HG03342 (cell line): Measurements from ENCODE around the gene RPUSD1.
"Not testable (repeated sequence)": the region's sequence is repeated elsewhere in the genome, so short reads cannot be mapped to it uniquely, and the experiment has no call there.

ENCODE experiments used
- ATAC-seq: cut with Tn5 transposase; IDR thresholded peaks from one replicate; pipeline ENCODE4 v1.9.1; 2021; ENCODE audit warnings: mild to moderate bottlenecking, moderate library complexity; ENCODE audit not compliant: unreplicated experiment

Gene RPUSD1

DNA sequence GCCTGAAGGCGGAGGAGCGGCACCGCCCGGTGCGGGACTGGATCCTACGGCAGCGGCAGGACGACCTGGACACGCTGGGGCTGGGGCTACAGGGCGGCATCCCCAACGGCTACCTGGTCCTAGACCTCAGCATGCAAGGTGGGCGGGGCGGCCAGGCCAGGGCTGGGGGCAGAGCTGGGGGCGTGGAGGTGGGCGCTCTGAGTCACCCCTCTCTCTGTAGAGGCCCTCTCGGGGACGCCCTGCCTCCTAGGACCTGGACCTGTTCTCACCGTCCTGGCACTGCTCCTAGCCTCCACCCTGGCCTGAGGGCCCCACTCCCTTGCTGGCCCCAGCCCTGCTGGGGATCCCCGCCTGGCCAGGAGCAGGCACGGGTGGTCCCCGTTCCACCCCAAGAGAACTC is 19.8 kb downstream of the RPUSD1 start:
- ATAC-seq = no peak

DNA sequence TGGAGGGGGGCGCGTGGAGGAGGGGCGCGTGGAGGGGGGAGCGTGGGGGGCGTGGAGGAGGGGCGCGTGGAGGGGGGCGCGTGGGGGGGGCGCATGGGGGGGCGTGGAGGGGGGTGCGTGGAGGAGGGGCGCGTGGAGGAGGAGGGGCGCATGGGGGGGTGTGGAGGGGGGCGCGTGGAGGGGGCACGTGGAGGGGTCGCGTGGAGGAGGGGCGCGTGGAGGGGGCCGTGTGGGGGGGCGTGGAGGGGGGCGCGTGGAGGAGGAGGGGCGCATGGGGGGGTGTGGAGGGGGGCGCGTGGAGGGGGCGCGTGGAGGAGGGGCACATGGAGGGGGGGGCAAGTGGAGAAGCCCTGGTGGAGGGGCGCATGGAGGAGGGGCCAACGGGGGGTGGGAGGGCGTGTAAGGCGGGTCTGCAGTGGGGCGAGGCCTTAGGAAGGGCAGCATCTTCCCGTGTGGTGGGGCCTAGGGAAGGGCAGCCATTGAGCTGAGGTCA is 20.4 kb downstream of the RPUSD1 start:
- ATAC-seq = no peak

DNA sequence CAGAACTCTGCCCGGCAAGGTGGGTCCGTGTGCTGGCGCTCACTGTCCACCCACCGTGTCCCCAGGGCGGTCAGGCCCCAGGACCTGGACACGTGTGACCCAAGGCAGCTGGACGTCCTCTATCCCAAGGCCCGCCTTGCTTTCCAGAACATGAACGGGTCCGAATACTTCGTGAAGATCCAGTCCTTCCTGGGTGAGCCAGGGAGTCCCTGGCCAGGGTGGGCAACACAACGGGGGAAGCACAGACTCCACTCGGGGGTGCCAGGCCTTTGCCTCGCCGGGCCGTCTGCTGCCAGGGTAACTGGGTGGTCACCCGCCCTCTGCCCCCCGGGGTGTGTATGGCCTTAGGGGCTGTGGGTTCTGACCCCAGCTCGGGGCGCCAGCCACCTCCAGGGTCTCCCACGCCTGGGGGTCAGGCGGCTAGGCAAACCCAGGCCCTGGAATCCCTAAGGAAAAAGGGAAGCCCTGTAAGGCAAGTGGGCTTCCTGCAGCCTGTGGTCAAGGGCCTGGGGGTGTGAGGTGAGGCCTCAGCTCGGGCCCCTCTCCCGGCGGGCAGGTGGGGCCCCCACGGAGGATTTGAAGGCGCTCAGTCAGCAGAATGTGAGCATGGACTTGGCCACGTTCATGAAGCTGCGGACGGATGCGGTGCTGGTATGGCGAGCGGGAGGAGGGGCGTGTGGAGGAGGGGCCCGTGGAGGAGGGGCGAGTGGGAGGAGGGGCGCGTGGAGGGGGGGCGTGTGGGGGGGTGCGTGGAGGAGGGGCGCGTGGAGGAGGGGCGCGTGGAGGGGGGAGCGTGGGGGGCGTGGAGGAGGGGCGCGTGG is 21.2 kb downstream of the RPUSD1 start:
- no peak for ATAC-seq

DNA sequence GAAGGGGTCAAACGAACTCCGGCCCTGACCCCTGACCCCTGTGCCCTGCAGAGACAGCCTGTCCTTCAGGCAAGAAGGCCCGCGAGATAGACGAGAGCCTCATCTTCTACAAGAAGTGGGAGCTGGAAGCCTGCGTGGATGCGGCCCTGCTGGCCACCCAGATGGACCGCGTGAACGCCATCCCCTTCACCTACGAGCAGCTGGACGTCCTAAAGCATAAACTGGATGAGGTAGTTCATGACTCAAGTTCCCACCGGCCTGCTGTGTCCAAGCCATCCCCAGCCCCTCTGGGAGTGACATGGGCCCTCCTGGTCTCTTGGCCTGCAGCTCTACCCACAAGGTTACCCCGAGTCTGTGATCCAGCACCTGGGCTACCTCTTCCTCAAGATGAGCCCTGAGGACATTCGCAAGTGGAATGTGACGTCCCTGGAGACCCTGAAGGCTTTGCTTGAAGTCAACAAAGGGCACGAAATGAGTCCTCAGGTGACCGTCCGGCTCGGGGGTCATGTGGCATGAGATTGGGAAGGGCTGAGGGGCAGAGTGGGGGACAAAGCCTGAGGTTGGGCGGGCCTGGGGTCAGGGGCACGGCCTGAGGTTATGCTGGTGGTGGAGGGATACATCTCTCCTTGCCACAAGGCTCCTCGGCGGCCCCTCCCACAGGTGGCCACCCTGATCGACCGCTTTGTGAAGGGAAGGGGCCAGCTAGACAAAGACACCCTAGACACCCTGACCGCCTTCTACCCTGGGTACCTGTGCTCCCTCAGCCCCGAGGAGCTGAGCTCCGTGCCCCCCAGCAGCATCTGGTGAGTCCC is 22.0 kb downstream of the RPUSD1 start:
- ATAC-seq = no peak

DNA sequence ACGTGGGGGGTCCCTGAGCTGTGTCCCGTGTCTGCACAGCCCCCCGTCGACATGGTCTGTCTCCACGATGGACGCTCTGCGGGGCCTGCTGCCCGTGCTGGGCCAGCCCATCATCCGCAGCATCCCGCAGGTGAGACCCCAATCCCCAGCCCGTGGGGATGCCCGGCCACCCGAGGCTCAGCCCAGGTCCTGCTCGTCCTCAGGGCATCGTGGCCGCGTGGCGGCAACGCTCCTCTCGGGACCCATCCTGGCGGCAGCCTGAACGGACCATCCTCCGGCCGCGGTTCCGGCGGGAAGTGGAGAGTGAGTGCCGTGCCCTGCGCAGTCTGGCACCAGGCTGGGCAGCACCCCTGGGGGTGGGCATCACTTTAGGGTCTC is 22.7 kb downstream of the RPUSD1 start:
- no peak for ATAC-seq

DNA sequence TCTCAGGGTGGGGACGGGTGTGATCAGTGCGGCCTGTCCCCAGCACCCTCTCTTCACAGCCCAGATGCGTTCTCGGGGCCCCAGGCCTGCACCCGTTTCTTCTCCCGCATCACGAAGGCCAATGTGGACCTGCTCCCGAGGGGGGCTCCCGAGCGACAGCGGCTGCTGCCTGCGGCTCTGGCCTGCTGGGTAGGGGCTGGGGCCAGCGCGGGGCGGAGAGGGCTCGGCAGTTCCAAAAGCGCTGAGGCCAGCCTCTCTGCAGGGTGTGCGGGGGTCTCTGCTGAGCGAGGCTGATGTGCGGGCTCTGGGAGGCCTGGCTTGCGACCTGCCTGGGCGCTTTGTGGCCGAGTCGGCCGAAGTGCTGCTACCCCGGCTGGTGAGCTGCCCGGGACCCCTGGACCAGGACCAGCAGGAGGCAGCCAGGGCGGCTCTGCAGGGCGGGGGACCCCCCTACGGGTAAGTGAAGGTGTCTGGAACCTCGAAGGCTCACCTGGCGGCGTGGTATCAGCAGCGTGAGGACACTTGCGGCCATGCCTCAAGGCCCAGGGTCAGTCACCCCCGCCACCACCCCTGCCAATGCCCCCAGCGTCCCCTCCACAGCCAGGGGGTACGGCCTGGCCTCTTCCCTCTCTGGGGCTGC is 23.2 kb downstream of the RPUSD1 start:
- ATAC-seq = no peak

DNA sequence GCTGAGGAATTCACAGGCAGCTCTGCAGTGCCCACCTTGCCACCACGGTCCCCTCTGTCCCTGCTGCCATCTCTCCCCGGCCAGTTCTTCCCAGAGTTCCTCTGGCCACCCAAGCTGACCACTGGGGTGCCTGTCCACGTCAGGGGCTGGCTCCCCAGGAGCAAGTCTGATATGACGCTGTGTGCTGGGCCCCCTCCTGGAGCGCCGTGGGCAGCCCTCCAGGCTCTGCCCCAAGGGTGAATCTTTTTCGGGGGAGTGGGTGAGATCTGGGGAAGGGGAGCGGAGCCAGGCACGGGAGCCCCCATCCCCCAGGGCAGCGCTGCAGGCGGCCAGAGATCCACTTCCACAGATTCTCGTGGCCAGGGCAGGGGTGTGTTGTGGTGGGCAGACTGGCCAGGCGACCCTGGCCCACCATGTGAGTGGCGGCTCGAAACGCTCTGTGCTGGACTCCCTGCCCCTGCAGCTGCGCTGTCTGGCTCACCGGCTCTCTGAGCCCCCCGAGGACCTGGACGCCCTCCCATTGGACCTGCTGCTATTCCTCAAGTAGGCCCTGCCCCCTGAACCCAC is 23.9 kb downstream of the RPUSD1 start:
- no peak for ATAC-seq

DNA sequence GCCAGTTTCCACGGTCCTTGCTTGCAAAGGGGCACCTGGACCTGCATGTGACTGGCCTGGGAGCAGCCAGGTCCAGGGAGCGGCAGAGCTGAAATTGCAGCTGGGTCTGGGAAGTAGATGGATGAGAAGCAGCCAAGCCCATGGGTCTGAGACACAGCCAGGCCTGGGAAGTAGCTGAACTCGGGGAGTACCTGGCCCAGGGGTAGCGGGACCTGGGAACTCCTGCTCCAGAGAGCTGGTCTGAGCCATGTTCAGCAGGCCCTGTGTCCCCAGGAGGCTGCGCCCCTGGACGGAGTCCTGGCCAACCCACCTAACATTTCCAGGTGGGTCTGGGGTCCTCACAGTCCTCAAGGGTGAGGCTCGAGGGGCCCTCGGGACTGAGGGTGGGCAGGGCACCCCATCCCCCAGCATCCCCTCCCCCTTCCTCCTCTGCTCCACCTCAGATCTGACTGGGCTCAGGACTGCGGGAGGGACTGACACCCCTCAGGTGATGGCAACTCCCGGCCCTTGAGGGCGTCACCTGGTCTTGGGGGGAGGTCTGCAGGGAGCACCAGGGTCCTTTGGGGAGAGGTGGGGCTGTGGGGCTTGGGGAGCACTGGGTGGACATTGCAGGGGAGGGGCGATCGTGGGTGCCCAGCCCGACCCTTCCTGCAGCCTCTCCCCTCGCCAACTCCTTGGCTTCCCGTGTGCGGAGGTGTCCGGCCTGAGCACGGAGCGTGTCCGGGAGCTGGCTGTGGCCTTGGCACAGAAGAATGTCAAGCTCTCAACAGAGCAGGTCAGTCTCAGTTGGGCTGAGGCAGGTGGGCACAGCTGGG is 24.6 kb downstream of the RPUSD1 start:
- no peak for ATAC-seq

DNA sequence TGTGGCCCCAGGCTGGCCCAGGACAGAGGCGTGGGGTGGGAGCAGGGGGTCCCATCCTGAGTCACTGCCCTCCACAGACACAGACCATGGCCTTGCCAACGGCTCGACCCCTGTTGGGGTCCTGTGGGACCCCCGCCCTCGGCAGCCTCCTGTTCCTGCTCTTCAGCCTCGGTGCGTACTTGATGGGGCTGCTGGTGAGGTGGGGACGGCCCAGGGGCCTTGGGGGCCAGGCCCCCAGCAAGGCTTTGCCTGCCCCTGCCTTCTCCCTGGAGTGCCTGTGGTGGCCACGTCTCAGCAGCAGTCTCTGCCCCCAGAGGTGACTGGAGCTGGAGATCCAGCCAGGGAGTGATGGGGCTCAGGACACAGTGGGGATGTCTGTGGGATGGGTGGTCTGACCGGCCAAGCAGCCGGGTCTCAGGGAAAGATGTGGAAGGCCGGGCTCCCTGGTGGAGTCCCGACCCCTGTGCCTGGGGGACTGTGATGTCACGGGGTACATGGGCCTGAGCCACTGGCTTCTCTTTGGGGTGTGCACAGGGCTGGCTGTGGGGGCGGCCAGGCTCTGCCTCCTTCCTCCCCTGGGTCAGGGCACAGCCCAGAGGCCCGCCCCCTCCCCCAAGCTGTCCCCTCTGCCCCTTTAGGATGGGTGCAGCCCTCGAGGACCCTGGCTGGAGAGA is 25.4 kb downstream of the RPUSD1 start:
- ATAC-seq = no peak

DNA sequence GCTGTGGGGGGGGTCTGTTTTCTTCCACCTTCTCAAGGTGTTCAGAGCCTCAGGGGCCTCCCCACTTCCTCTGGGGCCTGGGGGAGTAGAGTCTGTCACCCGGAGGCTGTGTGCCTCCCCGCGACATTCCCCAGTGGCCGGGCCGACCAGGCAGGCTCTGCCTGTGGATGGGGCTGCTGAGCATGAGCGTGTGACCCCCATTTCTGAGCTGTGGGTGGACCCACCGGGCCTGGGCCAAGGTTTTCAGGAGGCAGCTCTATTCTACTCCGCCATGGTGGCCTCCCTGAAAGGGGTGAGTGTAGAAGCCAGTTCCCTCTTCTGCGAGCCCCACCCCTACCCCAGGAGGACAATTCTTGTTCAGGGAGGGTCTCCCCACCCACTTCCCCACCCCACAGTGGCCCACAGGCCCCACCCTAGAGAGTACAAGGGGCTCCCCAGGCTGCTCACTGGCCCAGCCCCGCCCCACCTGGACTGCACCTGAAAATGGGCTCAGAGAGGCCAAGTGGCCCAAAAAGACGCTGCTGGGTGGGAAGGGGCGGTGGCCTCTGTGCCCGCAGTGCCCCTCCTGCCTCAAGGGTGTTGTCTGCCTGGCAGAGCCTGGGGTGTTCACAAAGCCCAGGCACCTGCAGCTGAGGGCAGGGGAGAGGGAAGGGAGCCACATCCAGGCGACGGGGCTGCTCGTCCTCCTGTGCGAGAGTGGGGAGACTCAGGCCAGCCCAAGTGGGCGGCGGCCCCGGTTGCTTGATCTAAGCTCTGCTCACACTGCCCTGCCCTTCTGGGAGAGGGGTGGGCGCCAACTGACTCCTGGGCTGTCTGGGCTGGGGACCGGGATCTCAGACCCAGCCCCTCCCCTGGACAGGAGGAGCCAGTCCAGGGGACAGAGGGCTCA is 26.3 kb downstream of the RPUSD1 start:
- ATAC-seq = no peak

DNA sequence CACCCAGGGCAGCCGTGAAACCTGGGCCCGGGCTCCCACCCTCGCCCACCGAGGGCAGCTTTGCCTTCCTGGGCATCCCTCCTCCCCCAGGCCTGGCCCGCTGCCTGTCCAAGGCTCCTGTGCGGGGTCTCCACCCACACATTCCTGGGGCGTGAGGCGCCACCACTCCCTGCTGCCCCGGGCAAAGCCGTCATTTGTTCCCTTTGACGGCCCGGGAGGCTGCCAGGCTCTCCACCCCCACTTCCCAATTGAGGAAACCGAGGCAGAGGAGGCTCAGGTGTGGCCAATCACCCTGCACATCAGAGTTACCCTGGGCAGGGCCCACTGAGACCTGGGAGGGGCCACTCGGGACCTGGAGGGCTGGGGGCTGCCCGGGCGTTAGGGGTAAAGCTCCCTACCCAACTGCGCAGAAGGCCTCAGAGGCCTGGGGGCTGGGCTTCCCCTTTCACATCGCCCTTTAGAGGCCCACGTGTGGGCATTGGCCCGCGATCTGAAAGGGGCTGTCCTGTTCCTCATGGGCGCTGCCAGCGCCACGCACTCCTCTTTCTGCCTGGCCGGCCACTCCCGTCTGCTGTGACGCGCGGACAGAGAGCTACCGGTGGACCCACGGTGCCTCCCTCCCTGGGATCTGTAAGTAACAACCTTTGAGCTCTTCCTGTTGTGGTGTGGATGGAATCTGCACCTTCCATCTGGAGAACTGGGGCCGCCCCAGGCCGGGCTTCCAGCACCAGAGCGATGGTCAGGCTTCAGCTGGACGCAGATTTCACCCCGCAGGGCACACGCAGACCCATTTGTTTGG is 27.4 kb downstream of the RPUSD1 start, which contains the start of gene MSLN:
MSLN (plus strand) TSS at position 190 of the 799 bp plus-strand sequence. CDS start 1,947 bp downstream, outside the sequence.
- no peak for ATAC-seq

DNA sequence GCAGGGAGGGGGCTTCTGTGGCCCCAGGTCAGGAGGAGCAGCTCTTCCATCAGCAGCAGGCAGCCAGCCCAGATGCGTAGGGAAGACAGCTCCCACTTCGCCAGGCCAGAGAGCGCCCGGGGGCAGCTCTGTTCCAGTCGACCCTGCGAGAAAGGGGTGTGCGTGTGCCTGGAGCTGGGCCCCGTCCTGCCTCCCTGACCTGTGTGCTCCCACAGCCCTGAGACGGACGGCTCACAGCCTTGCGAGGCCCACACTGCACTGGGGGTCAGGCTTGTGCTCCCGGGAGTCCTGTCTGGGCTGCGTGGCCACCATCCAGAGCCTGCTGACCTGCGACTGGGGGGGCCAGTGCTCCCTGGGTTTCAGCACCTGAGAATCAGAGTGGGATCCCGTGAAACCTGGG is 28.1 kb downstream of the RPUSD1 start:
- no peak for ATAC-seq

DNA sequence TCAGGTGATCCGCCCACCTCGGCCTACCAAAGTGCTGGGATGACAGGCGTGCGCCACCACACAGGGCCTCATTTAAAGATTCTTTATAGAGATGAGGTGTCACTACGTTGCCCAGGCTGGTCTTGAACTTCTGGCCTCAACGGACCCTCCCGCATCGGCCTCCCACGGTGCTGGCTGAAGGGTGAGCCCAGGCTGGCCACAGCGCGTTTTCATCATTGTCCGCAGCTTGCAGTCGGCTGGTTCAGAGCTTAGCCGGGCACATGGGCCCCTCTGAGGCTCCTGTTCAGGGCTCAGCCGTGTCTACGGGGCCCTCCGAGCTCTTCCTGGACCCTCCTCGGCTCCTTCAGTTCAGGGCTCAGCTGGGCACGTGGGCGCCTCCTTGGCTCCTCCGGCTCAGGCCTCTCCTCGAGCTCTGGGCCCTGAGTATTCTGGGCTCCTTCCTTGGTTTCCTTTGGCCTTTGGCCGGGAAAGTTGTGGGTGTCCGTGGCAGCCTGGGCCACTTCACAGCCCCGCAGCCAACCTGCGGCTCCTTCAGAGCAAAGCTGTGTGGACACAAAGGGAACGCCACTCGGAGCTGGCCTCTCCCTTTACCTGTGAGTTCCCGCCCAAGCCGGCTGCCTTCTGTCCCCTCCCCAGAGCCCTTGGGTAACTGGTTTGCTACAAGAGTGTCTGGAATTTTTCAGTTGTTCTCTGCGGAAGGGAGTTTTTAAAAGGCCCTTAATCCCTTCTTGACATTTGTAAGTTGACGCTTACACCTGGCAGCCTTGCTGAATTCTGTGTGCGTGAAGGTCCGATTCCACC is 28.9 kb downstream of the RPUSD1 start:
- no peak for ATAC-seq

DNA sequence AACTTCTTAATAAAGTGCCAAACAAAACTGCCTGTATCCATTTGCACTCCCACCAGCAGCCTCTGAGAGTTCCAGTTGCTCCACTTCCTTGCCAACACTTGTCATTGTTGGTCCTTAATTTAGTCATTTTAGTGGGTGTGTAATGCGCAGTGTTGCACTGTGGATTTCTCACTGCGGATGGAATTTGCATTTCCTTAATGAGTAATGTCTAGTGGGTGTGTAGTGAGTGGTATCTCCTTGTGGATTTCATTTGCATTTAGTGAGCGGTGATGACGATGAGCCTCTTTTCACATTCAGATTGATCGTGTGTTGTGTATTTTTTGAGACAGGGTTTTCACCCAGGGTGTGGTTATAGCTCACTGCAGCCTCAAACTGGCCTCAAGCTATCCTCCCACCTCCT is 31.8 kb downstream of the RPUSD1 start:
- no peak for ATAC-seq

DNA sequence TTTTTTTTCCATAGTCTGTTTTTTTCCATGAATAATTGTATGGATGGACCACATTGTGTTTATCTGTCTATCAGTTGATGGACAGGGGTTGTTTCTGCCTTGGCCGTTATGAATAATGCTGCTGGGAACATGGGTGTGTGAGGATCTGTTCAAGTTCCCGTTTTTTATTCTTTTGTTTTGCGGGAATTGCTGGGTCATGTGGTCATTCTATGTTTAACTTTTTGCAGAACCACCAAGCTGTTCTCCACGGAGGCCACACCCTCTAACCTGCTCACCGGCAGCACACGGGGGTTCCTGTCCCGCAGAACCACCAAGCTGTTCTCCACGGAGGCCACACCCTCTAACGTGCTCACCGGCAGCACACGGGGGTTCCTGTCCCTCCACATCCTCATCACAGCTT is 33.5 kb downstream of the RPUSD1 start:
- ATAC-seq = no peak

DNA sequence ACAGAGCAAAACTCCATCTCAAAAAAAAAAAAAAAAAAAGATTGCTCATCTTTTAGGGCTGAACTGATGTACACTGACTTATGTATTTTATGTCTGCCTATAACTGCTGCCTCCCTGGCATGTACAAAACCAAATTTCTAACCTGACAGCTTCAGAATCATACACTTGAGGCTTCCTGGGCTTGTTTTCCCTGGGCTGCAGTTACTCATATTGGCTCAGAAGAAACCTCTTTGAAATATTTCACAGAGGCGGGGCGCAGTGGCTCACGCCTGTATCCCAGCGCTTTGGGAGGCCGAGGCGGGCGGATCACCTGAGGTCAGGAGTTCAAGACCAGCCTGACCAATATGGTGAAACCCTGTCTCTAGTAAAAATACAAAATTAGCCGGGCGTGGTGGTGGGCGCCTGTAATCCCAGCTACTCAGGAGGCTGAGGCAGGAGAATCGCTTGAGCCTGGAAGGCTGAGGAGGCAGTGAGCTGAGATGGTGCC is 34.0 kb downstream of the RPUSD1 start:
- ATAC-seq = not testable (repeated sequence)

DNA sequence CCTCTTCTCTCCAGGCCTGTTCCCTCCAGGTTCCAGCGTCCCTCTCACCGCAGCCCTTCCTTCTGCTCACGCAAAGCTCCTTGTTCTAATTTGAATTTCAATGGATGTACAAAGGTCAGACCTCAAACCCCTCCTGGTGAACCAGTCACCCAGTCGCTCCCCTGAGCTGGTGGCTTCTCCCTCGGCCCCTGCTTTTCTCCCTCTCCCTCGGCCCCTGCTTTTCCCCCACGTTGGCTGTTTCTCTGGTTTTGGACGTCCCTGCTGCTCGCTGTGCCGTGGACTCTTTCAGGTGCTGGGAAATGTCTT is 36.2 kb downstream of the RPUSD1 start:
- no peak for ATAC-seq
